Gastrocnemius medialis (tissue), 4 donors: ENCODE measurements around the gene GCHFR. TPM values are rescaled to one million over a fixed set of nuclear protein-coding genes. Genes with fewer than 3 reads are reported as not detected.

Source experiments
- ATAC-seq, 2 donors: fragments of 150-250 bp; one replicate each; pipeline ENCODE4 v1.9.1; 2016
- DNase-seq, 2 donors: peaks; one replicate each; pipeline ENCODE4 v3.0.0-alpha.2; 2019
- H3K27ac ChIP-seq, 4 donors: fragments of 200-600 bp; sonication (generic); 1 replicate in 1 of 4; 2 replicates in 3 of 4; pipeline ENCODE4 v1.5.1; 2016 to 2018; ENCODE audit warnings: mild to moderate bottlenecking in 2 of 4, moderate library complexity in 1 of 4
- H3K27me3 ChIP-seq, 3 donors: fragments of 200-600 bp; sonication (generic) in 2 of 3; 1 replicate in 1 of 3; 2 replicates in 2 of 3; pipeline versions ENCODE4 v1.5.1 to v1.6.0; 2016 to 2019; ENCODE audit warnings: mild to moderate bottlenecking in 1 of 3, moderate library complexity in 1 of 3
- H3K36me3 ChIP-seq, 2 donors: fragments of 200-600 bp; sonication (generic) in 1 of 2; one replicate each; pipeline ENCODE4 v1.5.1; 2017 to 2018
- H3K4me1 ChIP-seq, 2 donors: fragments of 200-600 bp; sonication (generic) in 1 of 2; one replicate each; pipeline ENCODE4 v1.5.1; 2016 to 2017; ENCODE audit warnings: mild to moderate bottlenecking in 2 of 2
- H3K4me3 ChIP-seq, 4 donors: fragments of 200-600 bp; sonication (generic) in 3 of 4; 1 replicate in 1 of 4; 2 replicates in 3 of 4; pipeline ENCODE4 v1.5.1; 2016 to 2019; ENCODE audit warnings: mild to moderate bottlenecking in 2 of 4
- H3K9me3 ChIP-seq, 3 donors: fragments of 200-600 bp; sonication (generic) in 2 of 3; 1 replicate in 1 of 3; 2 replicates in 2 of 3; pipeline ENCODE4 v1.5.1; 2016 to 2019
- POLR2A ChIP-seq, 2 donors: fragments of 450-650 bp; IDR thresholded peaks; one replicate each; pipeline ENCODE4 v1.6.1; 2017; ENCODE audit warnings: antibody characterized with exemption in 2 of 2, mild to moderate bottlenecking in 2 of 2, moderate library complexity in 2 of 2
- in situ Hi-C, 4 donors: fragments of 200-750 bp; cut with MboI; loops; one replicate each; pipeline versions ENCODE4 v1.15.0 to v1.8.0; 2017; ENCODE audit warnings: low sequenced_read_pairs in 4 of 4
- intact Hi-C: fragments of 100-400 bp; cut with DNase I; formaldehyde crosslinking; loops from one replicate; pipeline ENCODE4 v1.15.1; 2023; ENCODE audit warnings: low total_unique reads
- total RNA-seq, 4 donors: library from RNA; depleted of rRNA; stranded (reverse); fragments of >200 nt; gene quantifications; one replicate each; pipeline versions ENCODE4 v1.1.0 to v1.2.3, GENCODE V29; 2016
- TF ChIP-seq, protein P1 (sequence below), 5 experiments: fragments of 450-650 bp in 3 of 5; fragments of 200-600 bp in 2 of 5; sonication (generic) in 2 of 5; IDR thresholded peaks in 4 of 5; conservative IDR thresholded peaks in 1 of 5; 1 replicate in 4 of 5; 2 replicates in 1 of 5; pipeline ENCODE4 v1.5.1; 2016 to 2019; ENCODE audit warnings: antibody characterized with exemption in 5 of 5, mild to moderate bottlenecking in 3 of 5, moderate library complexity in 3 of 5

The GCHFR gene
- total RNA-seq, 4 donors from 2014 or later: 0.49 to 16.9 (median 14.4) TPM

DNA sequence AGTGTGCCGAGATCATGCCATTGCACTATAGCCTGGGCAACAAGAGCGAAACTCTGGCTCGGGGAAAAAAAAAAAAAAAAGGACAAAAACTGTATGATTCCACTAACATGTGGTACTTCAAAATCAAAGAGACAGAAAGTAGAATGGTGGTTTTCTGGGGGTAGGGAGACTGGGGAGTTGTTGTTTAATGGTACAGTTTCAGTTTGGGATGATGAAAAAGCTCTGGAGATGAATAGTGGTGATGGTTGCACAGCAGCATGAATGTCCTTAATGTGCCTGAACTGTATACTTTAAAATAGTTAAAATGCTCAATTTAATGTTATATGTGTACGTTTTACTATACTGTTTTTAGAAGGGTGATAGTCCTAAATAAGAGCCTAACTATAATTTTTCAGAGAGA is 41.5 kb upstream of the GCHFR start:
- no peak for ATAC-seq
- H3K9me3 ChIP-seq: no peaks in the 10 kb centered on the region

DNA sequence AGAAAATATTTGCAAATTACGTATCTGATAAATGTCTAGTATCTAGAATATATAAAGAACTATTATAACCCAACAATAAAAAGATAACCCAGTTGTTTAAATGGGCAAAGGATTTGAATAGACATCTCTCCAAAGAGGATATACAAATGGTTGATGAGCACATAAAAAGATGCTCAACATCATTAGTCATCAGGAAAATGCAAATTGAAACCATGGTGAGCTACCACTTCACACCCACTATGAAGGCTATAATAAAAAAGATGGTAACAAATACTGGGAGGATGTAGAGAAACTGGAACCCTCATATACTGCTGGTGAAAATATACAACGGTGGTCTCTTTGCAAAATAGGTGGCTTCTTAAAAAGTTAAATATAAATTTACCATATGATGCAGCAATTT is 40.9 kb upstream of the GCHFR start:
- in situ Hi-C loops: no loop called here
- TF ChIP-seq POLR2A (IDR thresholded peaks at IDR 0.05): no peak
- TF ChIP-seq, protein P1, sequence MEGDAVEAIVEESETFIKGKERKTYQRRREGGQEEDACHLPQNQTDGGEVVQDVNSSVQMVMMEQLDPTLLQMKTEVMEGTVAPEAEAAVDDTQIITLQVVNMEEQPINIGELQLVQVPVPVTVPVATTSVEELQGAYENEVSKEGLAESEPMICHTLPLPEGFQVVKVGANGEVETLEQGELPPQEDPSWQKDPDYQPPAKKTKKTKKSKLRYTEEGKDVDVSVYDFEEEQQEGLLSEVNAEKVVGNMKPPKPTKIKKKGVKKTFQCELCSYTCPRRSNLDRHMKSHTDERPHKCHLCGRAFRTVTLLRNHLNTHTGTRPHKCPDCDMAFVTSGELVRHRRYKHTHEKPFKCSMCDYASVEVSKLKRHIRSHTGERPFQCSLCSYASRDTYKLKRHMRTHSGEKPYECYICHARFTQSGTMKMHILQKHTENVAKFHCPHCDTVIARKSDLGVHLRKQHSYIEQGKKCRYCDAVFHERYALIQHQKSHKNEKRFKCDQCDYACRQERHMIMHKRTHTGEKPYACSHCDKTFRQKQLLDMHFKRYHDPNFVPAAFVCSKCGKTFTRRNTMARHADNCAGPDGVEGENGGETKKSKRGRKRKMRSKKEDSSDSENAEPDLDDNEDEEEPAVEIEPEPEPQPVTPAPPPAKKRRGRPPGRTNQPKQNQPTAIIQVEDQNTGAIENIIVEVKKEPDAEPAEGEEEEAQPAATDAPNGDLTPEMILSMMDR (IDR thresholded peaks at IDR 0.05 in 4 of 5, conservative IDR thresholded peaks at IDR 0.05 in 1 of 5): no peak
- no peak for ATAC-seq

More for the DNA sequence above, 41.5 kb upstream of the GCHFR start:
- no peak for TF ChIP-seq POLR2A (IDR thresholded peaks at IDR 0.05)
- in situ Hi-C loops (no loop called here), intact Hi-C loops (no loop called here)
- no peak overlapping the region for H3K4me3 ChIP-seq
- H3K36me3 ChIP-seq: no peaks in the 10 kb centered on the region
- no peaks in the 10 kb centered on the region for H3K27me3 ChIP-seq
- no peak for DNase-seq
- no peak overlapping the region for H3K27ac ChIP-seq
- H3K4me1 ChIP-seq: no peaks in the 10 kb centered on the region

DNA sequence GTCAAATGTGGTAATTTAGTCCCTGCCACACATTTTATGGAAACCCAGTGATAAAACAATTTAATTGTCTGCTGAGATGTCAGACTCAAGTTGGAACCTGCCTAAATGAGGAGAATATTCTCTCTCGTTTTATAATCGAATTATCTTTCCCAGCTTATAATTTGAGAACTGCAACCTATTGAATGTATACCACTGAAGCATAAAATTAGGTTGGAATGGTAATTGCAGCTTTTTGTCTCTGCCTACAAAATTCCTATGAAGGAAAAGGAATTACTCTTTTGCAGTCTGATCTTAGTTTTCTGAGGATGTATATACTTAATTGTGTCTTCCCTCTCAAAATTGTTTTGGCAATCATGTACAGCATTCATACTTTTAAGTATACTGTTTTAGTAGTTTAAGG is 39.9 kb upstream of the GCHFR start:
- H3K27me3 ChIP-seq: no peaks in the 10 kb centered on the region
- no peak for ATAC-seq
- no peak overlapping the region for H3K4me3 ChIP-seq
- TF ChIP-seq, protein P1 (IDR thresholded peaks at IDR 0.05 in 4 of 5, conservative IDR thresholded peaks at IDR 0.05 in 1 of 5): no peak
- no peak for TF ChIP-seq POLR2A (IDR thresholded peaks at IDR 0.05)
- no peak for DNase-seq
- no peaks in the 10 kb centered on the region for H3K4me1 ChIP-seq
- H3K36me3 ChIP-seq: no peaks in the 10 kb centered on the region
- in situ Hi-C loops: no loop called here
- no peak overlapping the region for H3K27ac ChIP-seq
- intact Hi-C loops: no loop called here
- H3K9me3 ChIP-seq: no peaks in the 10 kb centered on the region

More for the DNA sequence above, 40.9 kb upstream of the GCHFR start:
- DNase-seq: no peak
- Histone ChIP-seq H3K9me3 (no peaks in the 10 kb centered on the region), H3K4me3 (no peak overlapping the region), H3K27ac (no peak overlapping the region), H3K27me3 (no peaks in the 10 kb centered on the region), H3K4me1 (no peaks in the 10 kb centered on the region), H3K36me3 (no peaks in the 10 kb centered on the region)
- intact Hi-C loops: no loop called here

DNA sequence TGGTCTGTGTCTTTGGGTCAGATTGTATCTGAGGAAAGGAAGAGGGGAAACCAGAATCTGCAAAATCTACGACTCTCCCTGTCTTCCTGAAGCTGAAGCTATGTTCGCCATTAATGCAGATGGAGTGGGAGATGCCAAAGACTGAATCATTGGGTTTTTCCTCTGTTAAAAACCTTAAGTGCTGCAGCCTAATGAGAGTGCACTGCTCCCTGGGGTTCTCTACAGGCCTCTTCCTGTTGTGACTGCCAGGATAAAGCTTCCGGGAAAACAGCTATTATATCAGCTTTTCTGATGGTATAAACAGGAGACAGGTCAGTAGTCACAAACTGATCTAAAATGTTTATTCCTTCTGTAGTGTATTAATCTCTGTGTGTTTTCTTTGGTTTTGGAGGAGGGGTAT is 32.8 kb upstream of the GCHFR start:
- in situ Hi-C loops (no loop called here), intact Hi-C loops (no loop called here)
- Histone ChIP-seq H3K27ac (peak overlapping the region in 2 of 4 donors; percentile 39 to 41), H3K4me3 (no peak overlapping the region), H3K4me1 (no peaks in the 10 kb centered on the region), H3K36me3 (peaks cover 0 to 25% of the 10 kb centered on the region in 2 donors), H3K27me3 (no peaks in the 10 kb centered on the region), H3K9me3 (no peaks in the 10 kb centered on the region)
- DNase-seq: no peak
- TF ChIP-seq, protein P1 (IDR thresholded peaks at IDR 0.05 in 4 of 5, conservative IDR thresholded peaks at IDR 0.05 in 1 of 5): no peak
- no peak for TF ChIP-seq POLR2A (IDR thresholded peaks at IDR 0.05)
- ATAC-seq: no peak

DNA sequence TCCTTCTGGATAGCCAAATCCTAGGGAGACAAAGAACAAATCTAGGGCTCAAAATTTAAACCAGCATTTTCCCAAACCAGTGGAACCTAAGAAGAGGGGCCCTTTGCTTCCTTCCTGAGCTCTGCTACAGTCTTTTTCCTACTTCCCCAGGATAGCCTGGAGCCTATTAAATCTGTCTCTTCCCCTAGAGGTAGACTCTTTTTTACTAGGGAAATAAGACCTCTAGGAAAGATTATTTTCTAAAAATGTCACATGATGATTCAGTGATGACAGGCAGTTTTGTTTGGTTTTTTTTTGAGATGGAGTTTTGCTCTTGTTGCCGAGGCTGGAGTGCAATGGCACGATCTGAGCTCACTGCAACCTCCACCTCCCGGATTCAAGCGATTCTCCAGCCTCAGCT is 27.3 kb upstream of the GCHFR start:
- ATAC-seq (no peak), DNase-seq (no peak)
- H3K36me3 ChIP-seq: peaks cover 3 to 73% of the 10 kb centered on the region in 2 donors
- TF ChIP-seq, protein P1 (IDR thresholded peaks at IDR 0.05 in 4 of 5, conservative IDR thresholded peaks at IDR 0.05 in 1 of 5): no peak
- no peak for TF ChIP-seq POLR2A (IDR thresholded peaks at IDR 0.05)
- H3K4me1 ChIP-seq: peaks cover 8 to 11% of the 10 kb centered on the region in 2 donors
- intact Hi-C loops (no loop called here), in situ Hi-C loops (no loop called here)
- H3K9me3 ChIP-seq: no peaks in the 10 kb centered on the region
- no peak overlapping the region for H3K27ac ChIP-seq
- no peaks in the 10 kb centered on the region for H3K27me3 ChIP-seq
- no peak overlapping the region for H3K4me3 ChIP-seq
